HG03103 (cell line): Measurements from ENCODE around the gene GADL1.

Source experiments
- ATAC-seq: cut with Tn5 transposase; IDR thresholded peaks from one replicate; pipeline ENCODE4 v1.9.1; 2021; ENCODE audit warnings: low read depth; ENCODE audit not compliant: unreplicated experiment

Gene GADL1

GRCh38 chr3:30683769-30684168, 210.7 kb downstream of the GADL1 start:
- ATAC-seq, result no peak

GRCh38 chr3:30682434-30683155, 211.9 kb downstream of the GADL1 start:
- no peak for ATAC-seq

- ATAC-seq, result no peak
Observed at GRCh38 chr3:30681649-30682211, 212.7 kb downstream of the GADL1 start.

GRCh38 chr3:30680789-30681648, 213.4 kb downstream of the GADL1 start:
- no peak for ATAC-seq

GRCh38 chr3:30679045-30679444, 215.4 kb downstream of the GADL1 start:
- ATAC-seq, result no peak

- no peak for ATAC-seq
Observed at GRCh38 chr3:30677347-30677685, 217.1 kb downstream of the GADL1 start.

GRCh38 chr3:30676424-30677346, 217.8 kb downstream of the GADL1 start:
- no peak for ATAC-seq
